Neural cell (in vitro differentiated cells): Measurements from ENCODE around the gene PMF1. TPM values are rescaled to one million over a fixed set of nuclear protein-coding genes. Genes with fewer than 3 reads are reported as not detected.

Source experiments
- H2AFZ ChIP-seq: fragments of 200-600, 300-800 bp; sonication (generic), shearing (Covaris generic); 2 replicates; pipeline ENCODE4 v1.6.0; 2014; ENCODE audit warnings: low read depth, mild to moderate bottlenecking, antibody characterized with exemption, low read length, moderate library complexity
- H3F3A ChIP-seq: fragments of 200-600 bp; shearing (Covaris generic); 2 replicates; pipeline ENCODE4 v1.6.1; 2016; ENCODE audit warnings: mild to moderate bottlenecking, moderate library complexity, mixed read lengths, antibody characterized with exemption, low read length; ENCODE audit not compliant: insufficient read depth, poor library complexity, severe bottlenecking
- H3K27ac ChIP-seq: fragments of 200-600, 300-800 bp; sonication (generic), shearing (Covaris generic); 2 replicates; pipeline ENCODE4 v1.5.1; 2014; ENCODE audit warnings: mild to moderate bottlenecking, low read length, moderate library complexity
- H3K27me3 ChIP-seq: fragments of 300-800, 200-600 bp; sonication (generic), shearing (Covaris generic); 2 replicates; pipeline ENCODE4 v1.6.0; 2014; ENCODE audit warnings: mild to moderate bottlenecking, low read depth, low read length, moderate library complexity; ENCODE audit not compliant: insufficient read depth
- H3K36me3 ChIP-seq: fragments of 300-800, 200-600 bp; sonication (generic), shearing (Covaris generic); 2 replicates; pipeline ENCODE4 v1.5.1; 2014; ENCODE audit warnings: mild to moderate bottlenecking, antibody characterized with exemption, low read length, moderate library complexity; ENCODE audit not compliant: insufficient read depth
- H3K4me2 ChIP-seq: fragments of 300-800, 200-600 bp; sonication (generic), shearing (Covaris generic); 2 replicates; pipeline ENCODE4 v1.6.0; 2014; ENCODE audit warnings: mild to moderate bottlenecking, low read length
- H3K4me3 ChIP-seq: fragments of 300-800, 200-600 bp; sonication (generic), shearing (Covaris generic); 2 replicates; pipeline ENCODE4 v1.5.1; 2014; ENCODE audit warnings: mild to moderate bottlenecking, low read length, moderate library complexity
- H3K79me2 ChIP-seq: fragments of 200-600 bp; shearing (Covaris generic); replicated peaks from 2 replicates; pipeline ENCODE4 v1.6.0; 2014; ENCODE audit warnings: mild to moderate bottlenecking, low read length, moderate library complexity; ENCODE audit not compliant: insufficient read depth
- H3K9ac ChIP-seq: fragments of 300-800, 200-600 bp; sonication (generic), shearing (Covaris generic); 2 replicates; pipeline ENCODE4 v1.6.1; 2016; ENCODE audit warnings: mild to moderate bottlenecking, low read length, mixed read lengths
- H3K9me2 ChIP-seq: fragments of 200-600 bp; shearing (Covaris generic); 2 replicates; pipeline ENCODE4 v1.6.1; 2016; ENCODE audit warnings: mild to moderate bottlenecking, low read length, mixed read lengths; ENCODE audit not compliant: insufficient read depth
- H3K9me3 ChIP-seq: fragments of 200-600, 300-800 bp; sonication (generic), shearing (Covaris generic); 2 replicates; pipeline ENCODE4 v1.6.1; 2016; ENCODE audit warnings: mild to moderate bottlenecking, mixed run types, low read length, moderate library complexity, mixed read lengths
- H4K20me1 ChIP-seq: fragments of 200-600 bp; shearing (Covaris generic); 2 replicates; pipeline ENCODE4 v1.6.1; 2016; ENCODE audit warnings: mild to moderate bottlenecking, mixed run types; ENCODE audit not compliant: insufficient read depth
- EP300 ChIP-seq: fragments of 450-650 bp; conservative IDR thresholded peaks from 2 replicates; pipeline ENCODE4 v1.6.1; 2014; ENCODE audit warnings: antibody characterized with exemption, mild to moderate bottlenecking, moderate library complexity; ENCODE audit not compliant: poor library complexity, severe bottlenecking
- EZH2 ChIP-seq: fragments of 200-600, 300-800 bp; shearing (Covaris generic), sonication (generic); IDR thresholded peaks from 2 replicates; pipeline ENCODE4 v1.6.1; 2014; ENCODE audit warnings: antibody characterized with exemption, low read length, borderline replicate concordance, mild to moderate bottlenecking; ENCODE audit not compliant: insufficient read depth, poor library complexity, severe bottlenecking
- MXI1 ChIP-seq: fragments of 450-650 bp; conservative IDR thresholded peaks from 2 replicates; pipeline ENCODE4 v1.6.1; 2014; ENCODE audit warnings: antibody characterized with exemption, mild to moderate bottlenecking; ENCODE audit not compliant: poor library complexity, severe bottlenecking
- POLR2AphosphoS5 ChIP-seq: IDR thresholded peaks from 2 replicates; pipeline ENCODE4 v1.6.1; 2012
- RAD21 ChIP-seq: fragments of 450-650 bp; conservative IDR thresholded peaks from 2 replicates; pipeline ENCODE4 v1.6.1; 2014; ENCODE audit warnings: antibody characterized with exemption, mild to moderate bottlenecking, moderate library complexity
- SMC3 ChIP-seq: fragments of 450-650 bp; conservative IDR thresholded peaks from 2 replicates; pipeline ENCODE4 v1.6.1; 2014; ENCODE audit warnings: antibody characterized with exemption, mild to moderate bottlenecking, moderate library complexity; ENCODE audit not compliant: poor library complexity
- TAF1 ChIP-seq: IDR thresholded peaks from 2 replicates; pipeline ENCODE4 v1.6.1; 2012; ENCODE audit warnings: low read depth
- polyA plus RNA-seq: library from polyadenylated mRNA; depleted of rRNA; stranded (reverse); fragments of >200 nt; gene quantifications from 2 replicates; pipeline ENCODE4 v1.2.3, GENCODE V29; 2014
- TF ChIP-seq, protein P1 (sequence below): IDR thresholded peaks from 2 replicates; pipeline ENCODE4 v1.6.1; 2012; ENCODE audit warnings: borderline replicate concordance
- TF ChIP-seq, protein P2 (sequence below): fragments of 450-650 bp; IDR thresholded peaks from 2 replicates; pipeline ENCODE4 v1.5.1; 2014; ENCODE audit warnings: antibody characterized with exemption, mild to moderate bottlenecking, moderate library complexity; ENCODE audit not compliant: poor library complexity, severe bottlenecking

Gene PMF1
- polyA plus RNA-seq, 1 donor from 2014 or later, result 97.0 TPM

DNA sequence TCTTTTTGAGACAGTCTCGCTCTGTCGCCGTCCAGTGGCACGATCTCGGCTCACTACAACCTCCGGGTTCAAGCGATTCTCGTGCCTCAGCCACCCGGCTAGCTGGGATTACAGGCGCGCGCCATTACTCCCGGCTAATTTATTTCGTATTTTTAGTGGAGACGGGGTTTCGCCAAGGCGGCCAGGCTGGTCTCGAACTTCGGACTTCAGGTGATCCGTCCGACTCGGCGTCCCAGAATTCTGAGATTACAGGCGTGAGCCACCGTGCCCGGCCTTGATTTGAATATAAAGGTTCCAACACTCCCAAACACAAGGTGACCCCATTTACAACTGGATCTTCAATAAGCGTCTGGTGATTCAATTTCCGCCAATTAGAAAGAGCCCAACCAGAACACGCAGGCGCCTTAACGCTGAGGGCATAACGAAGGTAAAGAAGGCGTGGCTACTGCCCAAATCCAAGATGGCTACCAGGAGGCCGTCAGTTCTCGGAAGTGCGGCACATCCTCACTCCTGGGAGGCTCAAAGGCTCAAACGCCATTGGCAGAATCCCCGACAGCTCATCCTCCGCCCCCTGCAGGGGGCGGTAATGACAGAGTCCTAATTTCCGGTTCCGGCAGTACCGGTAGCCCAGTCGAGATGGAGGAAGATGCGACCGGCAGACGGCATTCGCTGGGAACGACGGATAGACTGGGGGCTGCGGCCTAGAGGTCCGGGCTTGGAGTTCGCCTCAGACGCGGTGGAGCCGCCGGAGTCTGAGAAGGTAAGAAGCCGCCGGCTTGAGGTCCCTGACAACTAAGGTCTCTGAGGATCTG lies 19.1 kb upstream of the PMF1 start, which contains the start of gene SLC25A44:
Gene SLC25A44, plus strand, starts transcription at position 617 of the 812 bp plus-strand sequence. CDS start 5,744 bp downstream, outside the sequence.
- peak within 1 kb of the TSS; percentile 87 for H3K27ac ChIP-seq
- H3K4me2 ChIP-seq, result peak within 1 kb of the TSS; percentile 90
- peak within 1 kb of the TSS; percentile 75 for H2AFZ ChIP-seq
- peak within 1 kb of the TSS; percentile 85 for H3K4me3 ChIP-seq
- H3K9me2 ChIP-seq, result no peaks in the 10 kb centered on the region
- TF ChIP-seq SMC3, result peak; percentile 37
- TF ChIP-seq MXI1, result peak; percentile 86
- peak; percentile 80 for TF ChIP-seq TAF1
- no peak for TF ChIP-seq EZH2
- TF ChIP-seq, protein P1, sequence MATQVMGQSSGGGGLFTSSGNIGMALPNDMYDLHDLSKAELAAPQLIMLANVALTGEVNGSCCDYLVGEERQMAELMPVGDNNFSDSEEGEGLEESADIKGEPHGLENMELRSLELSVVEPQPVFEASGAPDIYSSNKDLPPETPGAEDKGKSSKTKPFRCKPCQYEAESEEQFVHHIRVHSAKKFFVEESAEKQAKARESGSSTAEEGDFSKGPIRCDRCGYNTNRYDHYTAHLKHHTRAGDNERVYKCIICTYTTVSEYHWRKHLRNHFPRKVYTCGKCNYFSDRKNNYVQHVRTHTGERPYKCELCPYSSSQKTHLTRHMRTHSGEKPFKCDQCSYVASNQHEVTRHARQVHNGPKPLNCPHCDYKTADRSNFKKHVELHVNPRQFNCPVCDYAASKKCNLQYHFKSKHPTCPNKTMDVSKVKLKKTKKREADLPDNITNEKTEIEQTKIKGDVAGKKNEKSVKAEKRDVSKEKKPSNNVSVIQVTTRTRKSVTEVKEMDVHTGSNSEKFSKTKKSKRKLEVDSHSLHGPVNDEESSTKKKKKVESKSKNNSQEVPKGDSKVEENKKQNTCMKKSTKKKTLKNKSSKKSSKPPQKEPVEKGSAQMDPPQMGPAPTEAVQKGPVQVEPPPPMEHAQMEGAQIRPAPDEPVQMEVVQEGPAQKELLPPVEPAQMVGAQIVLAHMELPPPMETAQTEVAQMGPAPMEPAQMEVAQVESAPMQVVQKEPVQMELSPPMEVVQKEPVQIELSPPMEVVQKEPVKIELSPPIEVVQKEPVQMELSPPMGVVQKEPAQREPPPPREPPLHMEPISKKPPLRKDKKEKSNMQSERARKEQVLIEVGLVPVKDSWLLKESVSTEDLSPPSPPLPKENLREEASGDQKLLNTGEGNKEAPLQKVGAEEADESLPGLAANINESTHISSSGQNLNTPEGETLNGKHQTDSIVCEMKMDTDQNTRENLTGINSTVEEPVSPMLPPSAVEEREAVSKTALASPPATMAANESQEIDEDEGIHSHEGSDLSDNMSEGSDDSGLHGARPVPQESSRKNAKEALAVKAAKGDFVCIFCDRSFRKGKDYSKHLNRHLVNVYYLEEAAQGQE, result peak; percentile 60
- TF ChIP-seq POLR2AphosphoS5, result peak; percentile 94
- TF ChIP-seq EP300, result peak; percentile 51
- no peak for TF ChIP-seq RAD21
- TF ChIP-seq, protein P2, sequence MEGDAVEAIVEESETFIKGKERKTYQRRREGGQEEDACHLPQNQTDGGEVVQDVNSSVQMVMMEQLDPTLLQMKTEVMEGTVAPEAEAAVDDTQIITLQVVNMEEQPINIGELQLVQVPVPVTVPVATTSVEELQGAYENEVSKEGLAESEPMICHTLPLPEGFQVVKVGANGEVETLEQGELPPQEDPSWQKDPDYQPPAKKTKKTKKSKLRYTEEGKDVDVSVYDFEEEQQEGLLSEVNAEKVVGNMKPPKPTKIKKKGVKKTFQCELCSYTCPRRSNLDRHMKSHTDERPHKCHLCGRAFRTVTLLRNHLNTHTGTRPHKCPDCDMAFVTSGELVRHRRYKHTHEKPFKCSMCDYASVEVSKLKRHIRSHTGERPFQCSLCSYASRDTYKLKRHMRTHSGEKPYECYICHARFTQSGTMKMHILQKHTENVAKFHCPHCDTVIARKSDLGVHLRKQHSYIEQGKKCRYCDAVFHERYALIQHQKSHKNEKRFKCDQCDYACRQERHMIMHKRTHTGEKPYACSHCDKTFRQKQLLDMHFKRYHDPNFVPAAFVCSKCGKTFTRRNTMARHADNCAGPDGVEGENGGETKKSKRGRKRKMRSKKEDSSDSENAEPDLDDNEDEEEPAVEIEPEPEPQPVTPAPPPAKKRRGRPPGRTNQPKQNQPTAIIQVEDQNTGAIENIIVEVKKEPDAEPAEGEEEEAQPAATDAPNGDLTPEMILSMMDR, result peak; percentile 79
- H4K20me1 ChIP-seq, result no peaks in the 10 kb centered on the region
- H3K9ac ChIP-seq, result peak within 1 kb of the TSS; percentile 84
- no peaks in the 10 kb centered on the region for H3K27me3 ChIP-seq
- H3K36me3 ChIP-seq, result no peaks in the 10 kb centered on the region
- H3K9me3 ChIP-seq, result no peaks in the 10 kb centered on the region
- H3K79me2 ChIP-seq, result peaks cover 36% of the 10 kb centered on the region
- H3F3A ChIP-seq, result peaks cover 3% of the 10 kb centered on the region

DNA sequence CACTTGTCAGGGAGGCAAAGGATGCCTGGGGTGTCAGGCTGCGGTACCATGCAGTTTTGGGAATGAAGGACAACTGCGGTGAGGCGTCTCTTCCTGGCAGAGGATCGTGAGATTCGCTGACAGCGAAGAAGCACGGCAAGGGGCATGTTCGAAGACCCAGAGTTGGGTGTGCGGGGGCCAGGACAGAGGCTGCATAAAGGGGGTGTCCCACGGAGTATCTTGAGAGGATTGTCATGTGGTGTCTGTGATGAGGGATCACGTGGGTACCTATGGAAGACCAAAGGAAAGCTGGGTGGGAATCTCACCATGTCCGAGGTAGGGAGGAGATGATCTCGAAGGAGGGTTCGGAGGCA lies 18.5 kb upstream of the PMF1 start:
- Histone ChIP-seq H3K9me2 (no peaks in the 10 kb centered on the region), H3F3A (peaks cover 3% of the 10 kb centered on the region), H2AFZ (peak overlapping the region; percentile 74), H3K36me3 (no peaks in the 10 kb centered on the region), H3K9me3 (no peaks in the 10 kb centered on the region), H3K4me3 (peak overlapping the region; percentile 85), H3K79me2 (peaks cover 38% of the 10 kb centered on the region), H3K4me2 (peak overlapping the region; percentile 90), H3K27ac (peak overlapping the region; percentile 87), H3K9ac (peak overlapping the region; percentile 84), H3K27me3 (no peaks in the 10 kb centered on the region), H4K20me1 (no peaks in the 10 kb centered on the region)
- TF ChIP-seq, protein P1, result peak; percentile 28
- TF ChIP-seq TAF1 (peak; percentile 39), MXI1 (no peak)
